ENCODE data around the gene RAB42. TPM values are rescaled to one million over a fixed set of nuclear protein-coding genes. Genes with fewer than 3 reads are reported as not detected.
A peak's percentile ranks its signal among the peaks of the same experiment; 100 is the strongest.

RAB42 gene
- total and polyA plus RNA-seq, 4 donors, result 0.35 to 5.9 (median 1.0) TPM

- DNase-seq (ENCODE audit: low spot score), result peak; percentile 97
- under 1% methylated on average over 63 of the region's 63 CpGs for WGBS
- H3K27me3 ChIP-seq (ENCODE audit: control insufficient read depth in 4 of 4, insufficient read depth in 4 of 4, low read length in 3 of 4), result no peaks in the 10 kb centered on the region
Measured at GRCh38 chr1:28552758-28553663, 39.1 kb upstream of the RAB42 start, which contains the start of gene TRNAU1AP. Gene TRNAU1AP (plus strand): TSS chr1:28553085. CDS start chr1:28553111, 26 bp downstream.

GRCh38 chr1:28560886-28561285 lies 31.2 kb upstream of the RAB42 start:
- Histone ChIP-seq H3K27me3 (ENCODE audit: control insufficient read depth in 4 of 4, insufficient read depth in 4 of 4, low read length in 3 of 4) (no peaks in the 10 kb centered on the region), H3K27ac (ENCODE audit: low read depth in 1 of 2, low read length in 2 of 2) (no peak overlapping the region), H3K9ac (ENCODE audit: low read depth in 1 of 2, low read length in 2 of 2) (no peak overlapping the region), H3K4me3 (ENCODE audit: low read depth in 1 of 3, low read length in 3 of 3) (no peak overlapping the region), H3K36me3 (ENCODE audit: control insufficient read depth in 4 of 4, insufficient read depth in 3 of 4, low read depth in 1 of 4, low read length in 3 of 4) (peaks cover 13 to 29% (median 24%) of the 10 kb centered on the region in 4 donors), H3K4me1 (ENCODE audit: control insufficient read depth in 4 of 4, insufficient read depth in 4 of 4, low read length in 3 of 4) (no peaks in the 10 kb centered on the region), H3K9me3 (ENCODE audit: control insufficient read depth in 4 of 4, low read length in 3 of 4) (no peaks in the 10 kb centered on the region)
- no peak for DNase-seq (ENCODE audit: low spot score)
- TF ChIP-seq FOXA2 (IDR thresholded peaks at IDR 0.05), result no peak
- TF ChIP-seq MAX (IDR thresholded peaks at IDR 0.05), result no peak
- no peak for TF ChIP-seq JUND (IDR thresholded peaks at IDR 0.05)
- TF ChIP-seq ATF3 (IDR thresholded peaks at IDR 0.05), result no peak
- TF ChIP-seq EGR1 (IDR thresholded peaks at IDR 0.05; ENCODE audit: low read depth in 2 of 2), result no peak
- no peak for TF ChIP-seq RAD21 (IDR thresholded peaks at IDR 0.05)
- TF ChIP-seq RXRA (IDR thresholded peaks at IDR 0.05), result no peak
- 98% methylated on average over 3 of the region's 3 CpGs for WGBS

More at GRCh38 chr1:28552758-28553663, 39.1 kb upstream of the RAB42 start, which contains the start of gene TRNAU1AP:
- Histone ChIP-seq H3K9me3 (ENCODE audit: control insufficient read depth in 4 of 4, low read length in 3 of 4) (no peaks in the 10 kb centered on the region), H3K4me3 (ENCODE audit: low read depth in 1 of 3, low read length in 3 of 3) (peak within 1 kb of the TSS; percentile 73 to 98 (median 87)), H3K4me1 (ENCODE audit: control insufficient read depth in 4 of 4, insufficient read depth in 4 of 4, low read length in 3 of 4) (peaks cover 0 to 9% (median 4%) of the 10 kb centered on the region in 4 donors), H3K27ac (ENCODE audit: low read depth in 1 of 2, low read length in 2 of 2) (peak within 1 kb of the TSS; percentile 64 to 66), H3K9ac (ENCODE audit: low read depth in 1 of 2, low read length in 2 of 2) (peak within 1 kb of the TSS; percentile 51 to 89), H3K36me3 (ENCODE audit: control insufficient read depth in 4 of 4, insufficient read depth in 3 of 4, low read depth in 1 of 4, low read length in 3 of 4) (peaks cover 0 to 3% (median 0%) of the 10 kb centered on the region in 4 donors)
- TF ChIP-seq JUND (IDR thresholded peaks at IDR 0.05), result no peak
- TF ChIP-seq MAX (IDR thresholded peaks at IDR 0.05), result peak; percentile 71
- TF ChIP-seq SP1 (IDR thresholded peaks at IDR 0.05), result peak; percentile 86
- peak in 1 of 2 donors; percentile 23 for TF ChIP-seq HNF4A (conservative IDR thresholded peaks at IDR 0.05)
- peak; percentile 24 to 45 for TF ChIP-seq EGR1 (IDR thresholded peaks at IDR 0.05; ENCODE audit: low read depth in 2 of 2)
- peak; percentile 75 for TF ChIP-seq YY1 (IDR thresholded peaks at IDR 0.05)
- TF ChIP-seq RXRA (IDR thresholded peaks at IDR 0.05), result peak; percentile 67 to 73
- TF ChIP-seq RAD21 (IDR thresholded peaks at IDR 0.05), result peak; percentile 23 to 36
- TF ChIP-seq TAF1 (conservative IDR thresholded peaks at IDR 0.05), result no peak
- TF ChIP-seq GABPA (IDR thresholded peaks at IDR 0.05 in 1 of 2, conservative IDR thresholded peaks at IDR 0.05 in 1 of 2), result peak; percentile 13 to 84

- peaks cover 20 to 47% (median 31%) of the 10 kb centered on the region in 4 donors for H3K36me3 ChIP-seq (ENCODE audit: control insufficient read depth in 4 of 4, insufficient read depth in 3 of 4, low read depth in 1 of 4, low read length in 3 of 4)
- DNase-seq (ENCODE audit: low spot score), result no peak
- no peaks in the 10 kb centered on the region for H3K27me3 ChIP-seq (ENCODE audit: control insufficient read depth in 4 of 4, insufficient read depth in 4 of 4, low read length in 3 of 4)
- H3K9ac ChIP-seq (ENCODE audit: low read depth in 1 of 2, low read length in 2 of 2), result no peak overlapping the region
- H3K4me1 ChIP-seq (ENCODE audit: control insufficient read depth in 4 of 4, insufficient read depth in 4 of 4, low read length in 3 of 4), result no peaks in the 10 kb centered on the region
- no peak overlapping the region for H3K4me3 ChIP-seq (ENCODE audit: low read depth in 1 of 3, low read length in 3 of 3)
- no peaks in the 10 kb centered on the region for H3K9me3 ChIP-seq (ENCODE audit: control insufficient read depth in 4 of 4, low read length in 3 of 4)
- no peak overlapping the region for H3K27ac ChIP-seq (ENCODE audit: low read depth in 1 of 2, low read length in 2 of 2)
- TF ChIP-seq NR2F2 (IDR thresholded peaks at IDR 0.05) (no peak), RXRA (IDR thresholded peaks at IDR 0.05) (no peak), ZBTB33 (IDR thresholded peaks at IDR 0.05) (no peak), FOXA1 (IDR thresholded peaks at IDR 0.05) (no peak), ATF3 (IDR thresholded peaks at IDR 0.05) (no peak), HNF4G (IDR thresholded peaks at IDR 0.05) (no peak), TAF1 (conservative IDR thresholded peaks at IDR 0.05) (no peak), CTCF (IDR thresholded peaks at IDR 0.05; ENCODE audit: low read depth, low read length, missing input control) (no peak), MAX (IDR thresholded peaks at IDR 0.05) (no peak), YY1 (IDR thresholded peaks at IDR 0.05) (no peak), FOXA2 (IDR thresholded peaks at IDR 0.05) (no peak), GABPA (IDR thresholded peaks at IDR 0.05 in 1 of 2, conservative IDR thresholded peaks at IDR 0.05 in 1 of 2) (no peak), SP1 (IDR thresholded peaks at IDR 0.05) (no peak), HNF4A (conservative IDR thresholded peaks at IDR 0.05) (no peak), EGR1 (IDR thresholded peaks at IDR 0.05; ENCODE audit: low read depth in 2 of 2) (no peak)
Measured at GRCh38 chr1:28564310-28564709, 27.8 kb upstream of the RAB42 start.

All from liver (tissue), 9 donors.